ENCODE results near the gene CD14.
"Not testable (repeated sequence)": the region's sequence is repeated elsewhere in the genome, so short reads cannot be mapped to it uniquely, and the experiment has no call there.

The CD14 gene

DNA sequence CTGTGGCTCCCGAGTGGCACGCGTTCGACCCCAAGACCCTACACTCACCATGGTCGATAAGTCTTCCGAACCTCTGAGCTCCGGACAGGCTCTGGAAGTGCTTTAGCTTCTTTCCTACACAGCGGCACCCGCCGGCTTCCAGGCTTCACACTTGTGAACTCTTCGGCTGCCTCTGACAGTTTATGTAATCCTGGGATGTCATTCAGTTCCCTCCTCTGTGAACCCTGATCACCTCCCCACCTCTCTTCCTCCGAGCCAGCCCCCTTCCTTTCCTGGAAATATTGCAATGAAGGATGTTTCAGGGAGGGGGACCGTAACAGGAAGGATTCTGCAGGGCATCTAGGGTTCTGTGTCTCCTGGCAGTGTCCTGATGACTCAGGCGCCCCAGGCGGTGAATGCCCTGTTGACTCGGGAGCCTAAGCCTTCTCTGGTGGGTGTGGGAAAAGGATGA lies at the start of gene CD14:
TSS of gene CD14 (minus strand) at position 155 of the 451 bp plus-strand sequence. CDS start at position 51, 104 bp downstream.
- no peak for DNase-seq (ENCODE audit: low spot score)

DNA sequence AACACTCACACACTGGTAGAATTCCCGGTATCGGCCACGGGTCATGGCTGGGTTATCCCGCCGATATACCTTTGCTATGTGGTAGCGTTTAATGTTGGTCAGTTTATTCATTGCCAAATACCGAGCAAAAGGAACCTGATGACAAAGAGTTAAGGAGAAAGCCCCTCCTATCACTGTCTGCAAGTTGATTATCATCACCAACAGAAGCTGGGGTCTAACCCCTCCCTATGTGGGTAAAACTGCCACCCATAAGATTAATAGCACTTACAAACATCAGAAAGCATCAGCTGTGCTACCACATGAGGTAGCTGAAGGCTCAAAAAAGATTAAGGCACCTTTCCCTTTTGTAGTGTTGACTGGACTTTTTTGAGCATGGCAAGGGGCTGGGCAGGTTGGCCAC lies 46.0 kb upstream of the CD14 start:
- peak; percentile 73 for DNase-seq (ENCODE audit: low spot score)

DNA sequence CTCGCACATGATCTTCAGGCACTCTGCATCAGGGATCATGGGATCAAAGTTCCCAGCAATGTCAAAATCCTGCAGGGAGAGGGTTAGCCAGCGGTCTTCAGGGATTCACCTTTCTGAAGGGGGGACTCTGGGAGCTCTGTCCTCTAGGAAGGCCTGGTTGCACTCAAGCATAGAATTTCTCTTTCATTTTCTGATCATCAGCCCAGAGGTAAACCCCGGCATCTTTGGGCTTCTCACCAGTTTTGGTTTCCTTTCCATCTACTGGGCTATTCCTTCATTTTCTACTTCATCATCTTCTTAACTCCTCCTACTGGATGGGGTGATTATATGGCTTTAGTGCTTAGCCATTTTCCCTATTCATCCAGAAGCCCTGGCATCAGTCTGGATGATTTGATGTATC lies 45.0 kb upstream of the CD14 start:
- no peak for DNase-seq (ENCODE audit: low spot score)

DNA sequence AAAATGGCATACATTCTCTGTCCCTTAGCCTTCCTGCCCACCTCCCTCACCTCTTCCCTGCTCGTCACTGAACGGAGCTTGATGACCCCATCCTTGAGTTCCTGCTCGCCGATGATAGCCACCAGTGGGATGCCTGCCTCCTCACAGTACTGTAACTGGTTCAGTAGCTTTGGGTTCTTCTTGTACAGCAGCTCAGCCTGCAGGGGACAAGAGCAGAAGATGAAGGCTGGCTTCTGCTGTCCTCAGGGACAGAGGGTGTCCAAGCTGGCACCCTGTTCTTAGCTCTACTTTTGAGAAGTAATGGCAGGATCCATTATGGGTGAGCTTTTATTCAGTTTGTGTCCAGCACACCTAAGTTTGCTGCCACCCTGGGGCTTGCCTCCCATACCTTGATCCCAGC lies 41.7 kb upstream of the CD14 start:
- no peak for DNase-seq (ENCODE audit: low spot score)

DNA sequence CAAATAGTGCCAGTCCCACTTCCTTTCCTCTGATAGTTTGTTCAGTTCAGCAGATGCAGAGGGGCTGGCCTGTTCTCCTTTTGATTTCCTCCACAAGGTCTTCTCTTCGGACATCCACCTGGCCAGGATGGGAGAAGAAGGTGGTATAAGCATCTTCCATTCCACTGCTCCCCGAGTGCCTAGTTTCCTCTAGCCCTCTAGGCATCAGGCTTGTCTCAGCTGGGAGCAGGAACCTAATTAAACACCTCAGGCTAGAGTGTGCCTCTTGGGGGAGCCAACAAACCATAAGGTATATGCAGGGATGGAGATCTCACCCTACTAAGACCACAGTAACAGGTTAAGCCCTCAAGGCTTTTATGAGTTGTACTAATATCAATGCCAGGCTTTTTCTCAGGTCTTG lies 41.2 kb upstream of the CD14 start:
- DNase-seq (ENCODE audit: low spot score), result no peak

DNA sequence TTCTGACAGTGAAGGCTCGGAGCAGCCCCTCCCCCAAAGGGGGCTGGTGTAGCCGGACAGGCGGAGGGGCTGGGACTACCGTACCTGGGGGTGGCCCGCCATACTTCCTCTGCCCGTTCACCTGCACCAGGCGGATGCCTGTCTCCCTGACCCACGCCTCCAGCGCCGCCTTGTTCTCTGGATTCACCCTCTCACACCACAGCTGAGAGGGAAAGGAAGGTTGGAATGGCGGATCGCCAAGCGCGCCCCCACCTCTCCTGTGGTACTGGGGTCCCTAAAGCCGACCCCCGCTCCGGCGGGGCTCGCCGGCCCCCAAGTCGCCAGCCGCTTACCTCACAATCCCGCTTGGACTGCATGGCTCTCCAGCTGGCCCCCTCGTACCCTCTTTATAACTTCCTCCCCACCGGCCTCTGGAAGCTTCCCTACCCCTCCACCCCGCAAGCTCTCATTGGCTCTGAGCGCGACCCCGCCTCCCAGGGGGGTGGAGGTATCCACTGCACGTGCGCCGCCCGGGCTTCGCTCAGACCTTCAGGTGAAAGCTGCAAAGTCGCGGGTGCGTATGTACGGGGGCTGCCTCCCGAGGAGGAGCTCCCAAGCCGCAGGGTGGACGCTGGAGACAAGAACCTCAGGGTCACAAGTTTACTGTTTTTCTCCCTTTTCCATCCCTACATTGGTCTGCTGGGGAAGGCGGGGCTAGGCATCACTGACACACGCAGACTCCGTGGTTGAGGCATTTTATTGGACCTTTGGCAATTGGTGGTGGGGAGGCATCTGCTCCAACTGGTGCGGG lies 40.4 kb upstream of the CD14 start, which contains the start of gene DND1:
TSS of gene DND1 (minus strand) at position 390 of the 790 bp plus-strand sequence. CDS start at position 356, 34 bp downstream.
- DNase-seq (ENCODE audit: low spot score), result no peak

DNA sequence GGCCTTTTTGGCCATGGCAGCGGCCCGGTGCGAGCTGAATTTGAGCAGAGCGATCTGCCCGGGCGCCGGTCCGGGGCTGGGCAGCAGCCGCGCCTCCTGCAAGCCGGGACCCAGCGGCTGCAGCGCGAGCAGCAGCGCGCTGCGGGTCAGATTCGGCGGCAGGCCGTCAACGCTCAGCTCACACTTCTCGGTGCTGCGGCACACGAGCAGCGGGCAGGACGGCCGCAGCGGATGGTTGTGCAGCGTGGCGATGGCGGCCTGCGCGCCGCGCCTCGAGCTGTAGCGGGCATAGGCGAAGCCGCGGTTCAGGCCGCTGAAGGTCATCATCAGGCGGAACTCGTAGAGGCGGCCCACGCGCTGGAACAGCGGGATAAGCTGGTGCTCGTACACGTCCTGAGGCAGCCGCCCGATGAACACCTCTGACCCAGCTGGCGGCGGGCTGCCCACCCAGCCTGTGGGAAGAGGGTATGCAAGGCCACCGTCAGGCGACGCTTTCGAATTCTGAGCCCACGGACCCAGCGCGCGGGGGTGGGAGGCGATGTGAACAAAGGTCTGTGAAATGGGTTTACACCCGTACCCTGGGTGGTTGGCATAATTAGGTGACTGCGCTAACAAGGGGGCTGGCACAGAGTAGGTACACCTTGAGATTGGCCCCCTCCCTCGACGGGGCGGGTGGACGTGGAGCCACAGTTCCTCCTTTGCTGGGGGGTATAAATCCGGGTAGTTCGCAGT lies 39.6 kb upstream of the CD14 start:
- no peak for DNase-seq (ENCODE audit: low spot score)

DNA sequence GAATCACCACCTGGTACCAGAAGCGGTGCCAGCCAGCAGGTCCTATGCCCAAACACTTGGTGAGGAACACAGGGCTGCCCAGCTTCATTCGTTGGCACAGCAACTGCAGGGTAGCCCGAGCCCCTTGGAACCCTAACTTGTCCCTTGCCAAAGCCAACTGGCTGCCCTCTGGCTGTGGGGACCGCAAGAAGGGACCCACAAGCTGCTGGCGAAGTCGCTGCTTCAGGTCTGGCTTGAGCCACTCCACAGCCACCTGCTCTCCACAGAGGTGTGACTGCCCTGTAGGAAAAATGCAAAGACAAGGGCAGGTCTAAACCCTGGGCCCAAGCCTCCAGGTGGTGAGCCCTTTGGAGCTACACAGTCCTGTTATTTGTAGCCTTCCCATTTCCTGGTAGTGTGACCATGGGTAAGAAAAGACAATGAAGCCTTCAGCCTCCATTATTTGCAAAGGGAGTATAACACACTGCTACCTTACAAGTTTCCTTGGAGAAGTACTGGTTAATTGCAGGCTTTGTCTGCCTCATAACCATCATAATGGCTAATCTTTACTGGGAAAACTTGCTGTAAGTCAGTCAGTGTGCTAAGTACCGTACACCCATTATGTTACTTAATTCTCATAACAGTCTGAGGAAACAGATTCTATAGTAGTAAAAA lies 38.6 kb upstream of the CD14 start:
- DNase-seq (ENCODE audit: low spot score), result no peak

DNA sequence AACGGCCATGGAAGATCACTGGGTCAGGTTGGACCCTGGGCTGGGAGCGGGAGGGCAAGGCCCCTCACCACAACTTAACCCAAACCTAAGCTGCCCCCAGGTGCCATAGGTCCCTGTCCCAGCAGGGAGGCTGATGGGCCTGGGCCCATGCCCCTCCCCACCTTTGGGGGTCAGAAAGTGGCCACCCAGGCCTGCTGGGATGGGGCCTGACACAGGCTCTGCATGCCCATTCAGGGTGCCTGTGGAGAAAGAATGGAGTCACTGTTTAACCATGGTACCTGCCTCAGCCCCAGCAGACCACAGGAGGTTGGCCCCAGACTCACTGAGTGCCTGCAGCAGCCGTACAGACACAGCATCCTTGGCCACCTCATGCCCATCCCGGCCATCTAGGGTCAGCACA lies 38.1 kb upstream of the CD14 start:
- DNase-seq (ENCODE audit: low spot score), result not testable (repeated sequence)

DNA sequence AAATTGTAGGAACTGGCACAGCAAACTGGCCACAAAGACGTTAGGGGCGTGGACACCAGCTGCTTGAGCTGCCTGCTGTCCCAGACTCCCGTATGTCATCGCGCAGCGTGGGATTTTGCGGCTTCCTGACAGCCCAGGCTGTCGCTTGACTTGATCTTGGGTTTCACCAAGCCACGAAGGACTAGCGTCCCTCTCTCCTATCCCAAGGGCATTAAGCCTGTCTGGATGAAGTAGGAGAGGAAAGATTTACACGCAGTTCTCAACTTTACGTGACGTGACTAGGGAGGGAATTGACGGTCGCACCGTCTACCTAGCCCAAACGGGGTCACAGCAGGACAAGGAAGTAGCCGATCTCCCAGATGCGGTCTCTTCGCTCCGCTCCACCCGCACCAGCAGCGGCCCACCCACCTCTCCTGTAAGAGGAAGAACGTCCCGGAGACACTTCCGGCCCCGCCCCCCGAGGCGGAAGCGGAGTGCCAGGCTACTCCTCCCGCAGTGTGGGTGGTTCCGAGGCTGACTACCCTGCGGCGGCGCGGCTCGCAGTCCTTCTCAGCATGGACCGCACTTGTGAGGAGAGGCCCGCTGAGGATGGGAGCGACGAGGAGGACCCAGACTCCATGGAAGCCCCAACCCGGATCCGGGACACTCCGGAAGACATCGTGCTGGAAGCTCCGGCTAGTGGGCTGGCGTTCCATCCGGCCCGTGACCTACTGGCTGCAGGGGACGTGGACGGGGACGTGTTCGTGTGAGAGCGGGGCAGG lies 31.6 kb upstream of the CD14 start, which contains the start of gene WDR55:
TSS of gene WDR55 (plus strand) at position 546 of the 761 bp plus-strand sequence. CDS start at position 555, 9 bp downstream.
- DNase-seq (ENCODE audit: low spot score), result peak; percentile 93

DNA sequence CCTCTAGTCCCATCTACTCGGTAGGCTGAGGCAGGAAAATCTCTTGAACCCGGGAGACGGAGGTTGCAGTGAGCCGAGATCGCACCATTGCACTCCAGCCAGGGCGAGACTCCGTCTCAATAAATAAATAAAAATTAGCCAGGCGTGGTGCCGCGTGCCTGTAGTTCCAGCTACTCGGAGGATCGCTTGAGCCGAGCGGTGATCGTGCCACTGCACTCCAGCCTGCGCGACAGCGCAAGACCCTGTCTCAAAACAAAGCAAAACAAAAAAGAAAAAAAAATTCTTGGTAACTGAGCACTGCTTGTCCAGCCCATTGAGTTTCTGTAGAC lies 31.0 kb upstream of the CD14 start:
- no peak for DNase-seq (ENCODE audit: low spot score)

DNA sequence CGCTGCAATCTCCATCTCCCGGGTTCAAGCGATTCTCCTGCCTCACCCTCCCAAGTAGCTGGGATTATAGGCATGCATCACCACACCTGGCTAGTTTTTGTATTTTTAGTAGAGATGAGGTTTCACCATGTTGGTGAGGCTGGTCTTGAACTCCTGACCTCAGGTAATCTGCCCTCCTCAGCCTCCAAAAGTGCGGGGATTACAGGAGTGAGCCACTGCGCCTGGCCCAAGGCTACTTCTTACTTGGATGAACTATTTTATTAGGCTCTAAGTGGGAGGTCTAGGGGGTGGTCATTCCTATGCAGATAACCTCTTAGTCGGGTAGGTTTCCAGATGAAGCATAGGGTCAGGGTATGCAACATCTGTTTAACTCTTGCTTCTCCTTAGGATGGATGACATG lies 27.4 kb upstream of the CD14 start:
- not testable (repeated sequence) for DNase-seq (ENCODE audit: low spot score)

DNA sequence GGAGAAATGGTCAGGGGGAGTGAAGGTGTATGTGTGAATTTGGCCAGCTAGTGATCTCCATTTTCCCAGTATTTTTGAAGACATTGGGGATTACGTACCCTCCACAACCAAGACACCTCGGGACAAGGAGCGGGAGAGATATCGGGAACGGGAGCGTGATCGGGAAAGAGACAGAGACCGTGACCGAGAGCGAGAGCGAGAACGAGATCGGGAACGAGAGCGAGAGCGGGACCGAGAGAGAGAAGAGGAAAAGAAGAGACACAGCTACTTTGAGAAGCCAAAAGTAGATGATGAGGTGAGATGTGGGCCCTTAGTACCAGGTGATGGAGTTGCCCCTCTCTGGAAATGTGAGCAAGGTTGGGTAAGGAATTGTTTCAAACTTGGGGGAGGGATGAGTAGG lies 25.9 kb upstream of the CD14 start:
- DNase-seq (ENCODE audit: low spot score), result no peak

DNA sequence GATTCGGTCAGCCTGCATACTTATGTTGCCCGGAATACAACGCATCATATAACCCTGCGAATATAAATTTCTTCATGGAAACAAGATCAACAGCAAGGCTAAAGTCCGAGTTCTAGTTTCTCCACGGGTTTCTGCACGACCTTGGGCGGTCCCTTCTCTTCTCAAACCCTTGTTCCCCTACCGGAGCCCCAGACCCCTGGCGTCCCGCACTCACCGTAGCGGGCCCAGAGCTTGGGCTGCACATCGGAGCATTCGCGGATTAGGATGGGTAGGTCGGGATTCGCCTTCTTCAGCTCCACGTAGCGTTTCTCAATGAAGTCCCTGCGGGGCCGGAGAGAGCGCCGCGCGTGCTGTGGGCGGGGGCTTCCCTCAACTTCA lies 14.1 kb upstream of the CD14 start:
- DNase-seq (ENCODE audit: low spot score), result no peak

DNA sequence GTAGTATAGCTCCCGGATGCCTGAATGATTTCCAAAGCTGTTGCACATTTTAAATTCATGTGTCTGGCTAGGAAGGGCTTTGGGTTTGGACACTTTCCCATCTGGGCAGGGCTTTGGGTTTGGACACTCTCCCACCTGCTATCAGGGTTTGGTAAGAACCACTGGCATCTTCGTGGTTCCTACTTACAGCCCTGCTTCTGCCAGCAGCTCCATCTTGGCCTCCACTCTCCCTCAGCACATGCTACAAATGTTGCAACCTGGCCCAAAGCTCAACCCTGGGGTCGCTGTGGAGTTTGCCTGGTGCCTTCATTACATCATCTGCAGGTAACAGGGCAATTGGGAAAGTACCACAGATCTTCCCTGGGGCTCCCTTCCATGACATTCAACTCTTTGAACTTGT lies 9.7 kb upstream of the CD14 start:
- DNase-seq (ENCODE audit: low spot score), result no peak

DNA sequence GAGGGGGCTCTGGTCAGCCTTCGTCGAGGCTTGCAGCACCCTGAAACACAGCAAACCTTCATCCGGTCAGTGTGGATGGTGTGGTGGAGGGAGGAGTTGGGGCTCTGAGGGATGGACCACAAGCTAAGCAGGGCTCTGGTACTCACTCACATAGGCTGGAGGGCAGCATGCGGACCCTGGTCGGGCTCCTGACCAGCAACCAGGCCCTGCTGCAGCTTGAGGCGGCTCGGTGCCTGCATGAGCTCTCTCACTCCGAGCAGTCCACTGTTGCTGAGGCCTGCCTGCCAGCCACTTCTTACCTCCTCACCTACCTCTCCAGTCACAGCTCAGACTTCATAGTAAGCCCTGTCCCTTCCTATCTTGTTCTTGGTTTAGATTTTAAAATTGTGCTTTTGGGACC lies 8.7 kb upstream of the CD14 start:
- no peak for DNase-seq (ENCODE audit: low spot score)

DNA sequence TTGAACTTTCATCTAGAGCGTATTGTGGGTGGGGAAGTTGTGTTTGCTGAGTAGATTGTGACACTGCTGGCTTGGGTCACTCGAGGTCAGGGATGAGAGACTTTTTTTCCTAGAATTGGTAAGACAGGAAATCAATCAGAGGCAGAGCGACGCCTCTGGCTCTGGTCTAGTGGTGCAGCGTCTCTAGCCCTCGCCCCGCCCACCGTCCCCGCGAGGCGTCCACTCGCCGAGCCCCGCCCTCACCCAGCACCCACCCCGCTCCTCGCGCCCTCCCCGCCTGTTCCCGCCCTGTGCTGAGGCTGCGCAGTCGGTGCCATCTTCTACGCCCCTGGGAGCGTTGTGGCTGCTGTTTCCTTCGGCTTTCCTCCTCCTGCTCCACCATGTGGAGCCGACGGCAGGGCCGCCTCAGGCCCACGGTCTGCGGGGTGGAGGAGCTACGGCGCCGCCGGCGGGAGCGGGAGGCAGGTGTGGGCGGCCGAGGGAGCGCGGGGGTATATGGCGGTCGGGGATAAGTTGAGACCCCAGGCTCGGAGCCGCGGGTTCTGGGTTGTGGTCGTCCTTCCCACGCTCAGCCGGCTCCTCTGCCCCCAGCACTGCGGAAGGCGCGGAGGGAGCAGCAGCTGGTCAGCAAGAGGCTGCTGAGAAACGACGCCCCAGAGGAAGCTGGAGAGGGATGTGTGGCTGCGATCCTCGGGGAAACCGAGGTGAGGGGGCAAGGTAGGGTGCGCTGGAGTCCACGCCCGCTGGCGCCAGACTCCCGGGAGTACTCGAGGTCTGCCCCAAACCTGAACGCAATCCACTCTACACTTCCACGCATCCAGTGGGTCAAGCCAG lies 6.4 kb upstream of the CD14 start, which contains the start of gene TMCO6:
TSS of gene TMCO6 (plus strand) at position 304 of the 834 bp plus-strand sequence. CDS start at position 381, 77 bp downstream.
- peak; percentile 97 for DNase-seq (ENCODE audit: low spot score)

DNA sequence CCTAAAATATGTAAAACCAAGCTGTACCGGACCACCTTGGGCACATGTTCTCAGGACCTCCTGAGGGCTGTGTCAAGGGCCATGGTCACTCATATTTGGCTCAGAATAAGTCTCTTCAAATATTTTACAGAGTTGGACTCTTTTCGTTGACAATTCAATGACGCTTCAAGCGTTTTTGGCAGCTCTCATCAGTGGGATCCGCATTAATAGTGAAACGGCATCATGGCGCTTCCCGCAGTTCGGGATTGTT lies 5.8 kb upstream of the CD14 start:
- not testable (repeated sequence) for DNase-seq (ENCODE audit: low spot score)

DNA sequence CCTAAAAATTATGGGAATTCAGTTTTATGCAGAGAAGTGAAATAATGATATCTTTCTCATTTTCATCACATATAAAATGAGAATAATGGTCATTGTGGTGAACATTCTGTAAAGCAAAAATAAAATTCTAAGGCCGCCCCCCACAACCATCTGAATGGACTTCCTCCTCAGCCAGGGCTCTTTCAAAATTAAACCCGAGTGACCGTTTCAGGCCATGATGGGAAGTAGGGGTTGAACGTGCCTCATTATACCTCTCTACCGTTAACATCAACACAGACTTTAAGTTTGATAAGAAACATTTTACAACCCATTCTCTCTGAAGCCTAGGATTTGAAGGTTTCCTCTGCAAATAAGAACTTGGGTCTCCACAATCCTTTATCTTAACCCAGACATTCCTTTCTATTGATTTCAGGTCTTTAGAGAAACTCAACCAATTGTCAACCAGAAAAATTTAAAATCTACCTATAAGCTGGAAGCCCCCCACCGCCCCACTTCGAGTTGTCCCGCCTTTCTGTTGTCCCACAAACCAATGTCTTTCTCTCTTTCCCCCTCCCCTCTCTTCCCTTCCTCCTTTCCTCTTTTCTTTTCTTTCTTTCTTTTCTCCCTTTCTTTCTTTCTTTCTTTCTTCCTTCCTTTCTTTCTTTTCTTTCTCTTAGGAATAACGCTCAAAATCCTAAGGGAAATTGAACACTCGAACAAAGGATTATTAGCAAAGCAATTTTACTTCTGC lies 4.6 kb upstream of the CD14 start:
- no peak for DNase-seq (ENCODE audit: low spot score)

All from hematopoietic multipotent progenitor cell treated with erythropoietin and hydrocortisone succinate and interleukin-3 and kit ligand, for 15 days (in vitro differentiated cells).